Esophagus muscularis mucosa (tissue), 4 donors: ENCODE data around the gene LRFN2. TPM values are rescaled to one million over a fixed set of nuclear protein-coding genes. Genes with fewer than 3 reads are reported as not detected.

ENCODE experiments used
- DNase-seq: peaks from one replicate; pipeline ENCODE4 v3.0.0-alpha.2; 2017; ENCODE audit errors: extremely low spot score
- H3K27ac ChIP-seq, 4 donors: fragments of 200-600 bp; sonication (generic); replicated peaks in 1 of 4; 1 replicate in 3 of 4; 2 replicates in 1 of 4; pipeline ENCODE4 v1.5.1; 2016 to 2019; ENCODE audit warnings: mild to moderate bottlenecking in 1 of 4
- H3K27me3 ChIP-seq, 4 donors: fragments of 200-600 bp; sonication (generic); one replicate each; pipeline versions ENCODE4 v1.5.1 to v1.6.0; 2016 to 2019
- H3K36me3 ChIP-seq, 4 donors: fragments of 200-600 bp; sonication (generic); one replicate each; pipeline ENCODE4 v1.5.1; 2016 to 2019
- H3K4me1 ChIP-seq, 4 donors: fragments of 200-600 bp; sonication (generic); one replicate each; pipeline ENCODE4 v1.5.1; 2016 to 2019
- H3K4me3 ChIP-seq, 4 donors: fragments of 200-600 bp; sonication (generic); 1 replicate in 2 of 4; 2 replicates in 2 of 4; pipeline ENCODE4 v1.5.1; 2016 to 2019; ENCODE audit warnings: mild to moderate bottlenecking in 4 of 4, moderate library complexity in 1 of 4
- H3K9me3 ChIP-seq, 4 donors: fragments of 200-600 bp; sonication (generic); 1 replicate in 3 of 4; 2 replicates in 1 of 4; pipeline ENCODE4 v1.5.1; 2016 to 2019
- EP300 ChIP-seq: sonication (generic); formaldehyde crosslinking; IDR thresholded peaks from one replicate; pipeline ENCODE4 v1.6.1; 2017; ENCODE audit warnings: antibody characterized with exemption
- POLR2A ChIP-seq: fragments of 450-650 bp; IDR thresholded peaks from one replicate; pipeline ENCODE4 v1.6.1; 2017; ENCODE audit warnings: antibody characterized with exemption, moderate library complexity, mild to moderate bottlenecking, low read depth
- POLR2AphosphoS5 ChIP-seq, 2 donors: sonication (generic); formaldehyde crosslinking; IDR thresholded peaks; one replicate each; pipeline ENCODE4 v1.6.1; 2017; ENCODE audit warnings: antibody characterized with exemption in 2 of 2
- WGBS: methylation state at CpG from one replicate; pipeline ENCODE4 v1.1.5; 2018; 5-methylcytosine and 5-hydroxymethylcytosine counted together
- intact Hi-C: fragments of 100-400 bp; cut with DNase I; formaldehyde crosslinking; loops from one replicate; pipeline ENCODE4 v1.15.1; 2023
- total RNA-seq, 4 donors: library from RNA; depleted of rRNA; stranded (reverse); fragments of >200 nt; gene quantifications; one replicate each; pipeline versions ENCODE4 v1.1.0 to v1.2.1, GENCODE V29; 2016
- TF ChIP-seq, protein P1 (sequence below), 3 experiments: fragments of 200-600 bp in 2 of 3; fragments of 450-650 bp in 1 of 3; sonication (generic) in 2 of 3; IDR thresholded peaks; one replicate each; pipeline ENCODE4 v1.5.1; 2017 to 2019; ENCODE audit warnings: antibody characterized with exemption in 3 of 3, mild to moderate bottlenecking in 2 of 3, moderate library complexity in 1 of 3

The LRFN2 gene
- total RNA-seq, 4 donors from 2014 or later: 0.11 TPM; not detected in 3

- no peaks in the 10 kb centered on the region for H3K36me3 ChIP-seq
- WGBS: 90% methylated on average over 2 of the region's 2 CpGs
Measured at GRCh38 chr6:40437631-40438030, 149.5 kb downstream of the LRFN2 start.

GRCh38 chr6:40436685-40437604, 150.2 kb downstream of the LRFN2 start:
- Histone ChIP-seq H3K27ac (no peak overlapping the region), H3K36me3 (no peaks in the 10 kb centered on the region), H3K9me3 (no peaks in the 10 kb centered on the region), H3K4me3 (no peak overlapping the region), H3K4me1 (no peaks in the 10 kb centered on the region), H3K27me3 (no peaks in the 10 kb centered on the region)
- no peak for DNase-seq
- 91% methylated on average over 8 of the region's 8 CpGs for WGBS
- TF ChIP-seq POLR2AphosphoS5 (IDR thresholded peaks at IDR 0.05): no peak
- TF ChIP-seq, protein P1, sequence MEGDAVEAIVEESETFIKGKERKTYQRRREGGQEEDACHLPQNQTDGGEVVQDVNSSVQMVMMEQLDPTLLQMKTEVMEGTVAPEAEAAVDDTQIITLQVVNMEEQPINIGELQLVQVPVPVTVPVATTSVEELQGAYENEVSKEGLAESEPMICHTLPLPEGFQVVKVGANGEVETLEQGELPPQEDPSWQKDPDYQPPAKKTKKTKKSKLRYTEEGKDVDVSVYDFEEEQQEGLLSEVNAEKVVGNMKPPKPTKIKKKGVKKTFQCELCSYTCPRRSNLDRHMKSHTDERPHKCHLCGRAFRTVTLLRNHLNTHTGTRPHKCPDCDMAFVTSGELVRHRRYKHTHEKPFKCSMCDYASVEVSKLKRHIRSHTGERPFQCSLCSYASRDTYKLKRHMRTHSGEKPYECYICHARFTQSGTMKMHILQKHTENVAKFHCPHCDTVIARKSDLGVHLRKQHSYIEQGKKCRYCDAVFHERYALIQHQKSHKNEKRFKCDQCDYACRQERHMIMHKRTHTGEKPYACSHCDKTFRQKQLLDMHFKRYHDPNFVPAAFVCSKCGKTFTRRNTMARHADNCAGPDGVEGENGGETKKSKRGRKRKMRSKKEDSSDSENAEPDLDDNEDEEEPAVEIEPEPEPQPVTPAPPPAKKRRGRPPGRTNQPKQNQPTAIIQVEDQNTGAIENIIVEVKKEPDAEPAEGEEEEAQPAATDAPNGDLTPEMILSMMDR (IDR thresholded peaks at IDR 0.05): no peak
- no peak for TF ChIP-seq EP300
- no peak for TF ChIP-seq POLR2A
- intact Hi-C loops: no loop called here

More at GRCh38 chr6:40437631-40438030, 149.5 kb downstream of the LRFN2 start:
- intact Hi-C loops: no loop called here
- H3K27ac ChIP-seq: no peak overlapping the region
- TF ChIP-seq POLR2AphosphoS5 (IDR thresholded peaks at IDR 0.05) (no peak), EP300 (no peak), POLR2A (no peak)
- TF ChIP-seq, protein P1 (IDR thresholded peaks at IDR 0.05): no peak
- H3K4me1 ChIP-seq: no peaks in the 10 kb centered on the region
- H3K27me3 ChIP-seq: no peaks in the 10 kb centered on the region
- H3K4me3 ChIP-seq: no peak overlapping the region
- H3K9me3 ChIP-seq: no peaks in the 10 kb centered on the region
- no peak for DNase-seq

GRCh38 chr6:40432982-40433381, 154.2 kb downstream of the LRFN2 start:
- 81% methylated on average over 6 of the region's 6 CpGs for WGBS
- H3K27me3 ChIP-seq: no peaks in the 10 kb centered on the region
- no peaks in the 10 kb centered on the region for H3K36me3 ChIP-seq
- no peaks in the 10 kb centered on the region for H3K9me3 ChIP-seq
- intact Hi-C loops: no loop called here
- DNase-seq: no peak
- no peaks in the 10 kb centered on the region for H3K4me1 ChIP-seq
- no peak overlapping the region for H3K27ac ChIP-seq
- TF ChIP-seq POLR2AphosphoS5 (IDR thresholded peaks at IDR 0.05): no peak
- TF ChIP-seq POLR2A: no peak
- TF ChIP-seq, protein P1 (IDR thresholded peaks at IDR 0.05): no peak
- no peak for TF ChIP-seq EP300
- H3K4me3 ChIP-seq: no peak overlapping the region

DNA sequence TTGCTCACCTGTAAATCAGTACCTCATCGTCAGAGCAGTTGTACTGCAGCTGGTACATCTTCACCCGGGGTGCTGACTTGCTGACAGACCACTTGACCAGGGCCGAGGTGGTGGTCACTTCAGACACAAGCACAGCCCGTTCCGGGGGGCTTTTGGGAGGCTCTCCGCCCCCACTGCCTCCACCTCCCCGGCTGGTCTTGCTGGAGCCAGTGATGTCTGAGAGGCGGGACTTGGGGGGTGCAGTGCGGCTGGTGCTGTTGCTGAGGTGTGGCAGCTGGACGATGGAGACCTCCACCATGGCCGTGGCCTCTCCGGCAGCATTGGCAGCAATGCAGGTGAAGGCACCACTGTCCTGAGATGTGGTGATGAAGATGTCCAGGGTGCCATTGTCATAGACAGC, 155.5 kb downstream of the LRFN2 start:
- TF ChIP-seq, protein P1 (IDR thresholded peaks at IDR 0.05): no peak
- TF ChIP-seq POLR2A: no peak
- TF ChIP-seq EP300: no peak
- TF ChIP-seq POLR2AphosphoS5 (IDR thresholded peaks at IDR 0.05): no peak
- Histone ChIP-seq H3K4me1 (peaks cover 0 to 7% (median 5%) of the 10 kb centered on the region in 4 donors), H3K9me3 (no peaks in the 10 kb centered on the region), H3K27ac (no peak overlapping the region), H3K4me3 (no peak overlapping the region), H3K27me3 (no peaks in the 10 kb centered on the region), H3K36me3 (no peaks in the 10 kb centered on the region)
- intact Hi-C loops: no loop called here
- 93% methylated on average over 8 of the region's 12 CpGs for WGBS
- no peak for DNase-seq
